K562 (cell line): ENCODE data around the gene C9orf40. TPM values are rescaled to one million over a fixed set of nuclear protein-coding genes. Genes with fewer than 3 reads are reported as not detected.

Experiments used
- ATF7 ChIP-seq: fragments of 450-650 bp; IDR thresholded peaks from 2 replicates; pipeline ENCODE4 v1.7.1; 2014; ENCODE audit warnings: mild to moderate bottlenecking, moderate library complexity
- DEAF1 ChIP-seq: fragments of 450-650 bp; formaldehyde crosslinking; IDR thresholded peaks from 2 replicates; pipeline ENCODE4 v1.4.0; 2020; ENCODE audit warnings: mild to moderate bottlenecking, moderate library complexity
- ESRRA ChIP-seq: fragments of 450-650 bp; IDR thresholded peaks from 2 replicates; pipeline ENCODE4 v1.6.1; 2014; ENCODE audit warnings: low read depth, mild to moderate bottlenecking, moderate library complexity, borderline replicate concordance
- FIP1L1 ChIP-seq: fragments of 200-400 bp; formaldehyde crosslinking; IDR thresholded peaks from 2 replicates; pipeline ENCODE4 v1.6.1; 2018; ENCODE audit warnings: mild to moderate bottlenecking, low read depth, low read length; ENCODE audit not compliant: poor library complexity, severe bottlenecking
- GMEB1 ChIP-seq: fragments of 250-450 bp; sonication (Bioruptor Pico); IDR thresholded peaks from 2 replicates; pipeline ENCODE4 v1.4.0; 2020; ENCODE audit warnings: mild to moderate bottlenecking
- HLTF ChIP-seq: fragments of 450-650 bp; IDR thresholded peaks from 2 replicates; pipeline ENCODE4 v1.6.1; 2016
- MCM7 ChIP-seq, 2 experiments: fragments of 450-650 bp; IDR thresholded peaks; 2 replicates each; pipeline ENCODE4 v1.6.1; 2016 to 2018
- NONO ChIP-seq, 2 experiments: fragments of 200-400 bp in 1 of 2; fragments of 450-650 bp in 1 of 2; formaldehyde crosslinking in 1 of 2; IDR thresholded peaks; 2 replicates each; pipeline ENCODE4 v1.6.1; 2017; ENCODE audit warnings: low read depth in 2 of 2, mild to moderate bottlenecking in 2 of 2, moderate library complexity in 2 of 2, low read length in 1 of 2
- PURB ChIP-seq: sonication (generic); formaldehyde crosslinking; IDR thresholded peaks from 2 replicates; pipeline ENCODE4 v1.9.0; 2021; ENCODE audit warnings: low read depth, mild to moderate bottlenecking, missing genetic modification reagents
- SOX6 ChIP-seq: fragments of 450-650 bp; IDR thresholded peaks from 2 replicates; pipeline ENCODE4 v1.6.1; 2014; ENCODE audit warnings: mild to moderate bottlenecking
- SRSF9 ChIP-seq: fragments of 200-400 bp; formaldehyde crosslinking; IDR thresholded peaks from 2 replicates; pipeline ENCODE4 v1.6.1; 2017; ENCODE audit warnings: low read depth, low read length, borderline replicate concordance
- SUPT5H ChIP-seq: fragments of 450-650 bp; IDR thresholded peaks from 2 replicates; pipeline ENCODE4 v1.6.1; 2016
- THAP7 ChIP-seq: fragments of 250-450 bp; sonication (Bioruptor Pico); IDR thresholded peaks from 2 replicates; pipeline ENCODE4 v1.5.0; 2021
- ZBTB9 ChIP-seq: fragments of 450-650 bp; formaldehyde crosslinking; IDR thresholded peaks from 2 replicates; pipeline ENCODE4 v1.4.0; 2020; ENCODE audit warnings: mild to moderate bottlenecking, moderate library complexity
- ZC3H11A ChIP-seq: IDR thresholded peaks from 2 replicates; pipeline ENCODE4 v1.6.1; 2012; ENCODE audit warnings: low read depth, low read length, improper control_type of control experiment
- ZNF431 ChIP-seq: sonication (generic); formaldehyde crosslinking; IDR thresholded peaks from 2 replicates; pipeline ENCODE4 v1.8.0; 2022; ENCODE audit warnings: mild to moderate bottlenecking, missing genetic modification reagents
- ZNF830 ChIP-seq: fragments of 250-450 bp; sonication (Bioruptor Pico); IDR thresholded peaks from 2 replicates; pipeline ENCODE4 v1.5.0; 2021; ENCODE audit warnings: mild to moderate bottlenecking
- polyA plus RNA-seq, 8 experiments: library from polyadenylated mRNA; depleted of rRNA in 4 of 8; stranded (reverse) in 5 of 8; unstranded in 3 of 8; fragments of >200 nt; fragmentation: Nextera tagmentation in 2 of 8; fragmentation: Illumina TruSeq in 1 of 8; extraction: Ambion mirVana in 2 of 8; extraction: Trizol in 1 of 8; gene quantifications; 2 replicates each; pipeline versions ENCODE4 v1.2.1 to v1.2.3, GENCODE V29; 2011 to 2014; ENCODE audit warnings: inconsistent platforms in 1 of 8, missing spikeins in 1 of 8
- total RNA-seq, 7 experiments: library from RNA; depleted of rRNA in 6 of 7; stranded (reverse); fragments of >200 nt in 6 of 7; fragmentation: Illumina TruSeq in 2 of 7; extraction: Trizol in 2 of 7; gene quantifications; 2 replicates each; pipeline versions ENCODE4 v1.2.1 to v1.2.3, GENCODE V29; 2011 to 2021; ENCODE audit warnings: low replicate concordance in 1 of 7

C9orf40 gene
- total and polyA plus RNA-seq, 9 of the 15 experiments (the other 6 are each of a cell fraction or from before 2014, with no cell fraction given), result 5.6 to 17.3 (median 8.7) TPM

GRCh38 chr9:74952201-74953151 is at the start of gene C9orf40 (continued):
- TF ChIP-seq ZBTB9 (CRISPR knock-in tag) (0 out of 2 replicates have a peak, but pooled peaks have one; percentile 26), SOX6 (no peak), GMEB1 (CRISPR knock-in tag) (peak; percentile 71), ATF7 (0 out of 2 replicates have a peak, but pooled peaks have one; percentile 42), HLTF (0 out of 2 replicates have a peak, but pooled peaks have one; percentile 15), ESRRA (0 out of 2 replicates have a peak, but pooled peaks have one; percentile 7), SUPT5H (peak; percentile 79), PURB (no peak), THAP7 (no peak), NONO (IDR thresholded peaks at IDR 0.05; ENCODE audit: low read depth in 2 of 2, low read length in 1 of 2) (peak in 1 of 2 experiments; percentile 63; a peak in 2 of 4 replicates), ZC3H11A (no peak), ZNF830 (CRISPR knock-in tag) (no peak), SRSF9 (no peak), FIP1L1 (peak; percentile 75), ZNF431 (CRISPR knock-in tag) (0 out of 2 replicates have a peak, but pooled peaks have one; percentile 42), DEAF1 (0 out of 2 replicates have a peak, but pooled peaks have one; percentile 11), MCM7 (IDR thresholded peaks at IDR 0.05) (no peak)
